HepG2 (cell line): ENCODE measurements around the gene TMEM63C. TPM values are rescaled to one million over a fixed set of nuclear protein-coding genes. Genes with fewer than 3 reads are reported as not detected.

Source experiments
- ATF7 ChIP-seq, 2 experiments: fragments of 450-650 bp in 1 of 2; sonication (generic) in 1 of 2; formaldehyde crosslinking in 1 of 2; IDR thresholded peaks; 2 replicates each; pipeline versions ENCODE4 v1.4.0 to v1.6.1; 2016 to 2020; ENCODE audit warnings: antibody characterized with exemption in 1 of 2, mild to moderate bottlenecking in 1 of 2, missing genetic modification reagents in 1 of 2
- ATM ChIP-seq: fragments of 450-650 bp; IDR thresholded peaks from 2 replicates; pipeline ENCODE4 v1.7.1; 2017; ENCODE audit warnings: mild to moderate bottlenecking, borderline replicate concordance
- CBX5 ChIP-seq: sonication (generic); formaldehyde crosslinking; IDR thresholded peaks from 2 replicates; pipeline ENCODE4 v1.4.0; 2020; ENCODE audit warnings: missing genetic modification reagents, borderline replicate concordance
- FOXM1 ChIP-seq: sonication (generic); formaldehyde crosslinking; IDR thresholded peaks from 2 replicates; pipeline ENCODE4 v1.5.0; 2020; ENCODE audit warnings: missing genetic modification reagents
- HHEX ChIP-seq: IDR thresholded peaks from 2 replicates; pipeline ENCODE4 v1.6.1; 2016; ENCODE audit warnings: control low read depth
- IKZF4 ChIP-seq: sonication (generic); formaldehyde crosslinking; IDR thresholded peaks from 2 replicates; pipeline ENCODE4 v1.5.1; 2020; ENCODE audit warnings: borderline replicate concordance, mild to moderate bottlenecking, low read depth, missing genetic modification reagents; ENCODE audit errors: not compliant biosample characterization
- IRX3 ChIP-seq: sonication (generic); formaldehyde crosslinking; IDR thresholded peaks from 2 replicates; pipeline ENCODE4 v1.8.1; 2023; ENCODE audit warnings: mild to moderate bottlenecking, low read depth, missing genetic modification reagents, borderline replicate concordance
- KAT8 ChIP-seq: IDR thresholded peaks from 2 replicates; pipeline ENCODE4 v1.6.1; 2016; ENCODE audit warnings: missing genetic modification reagents, missing compliant biosample characterization
- KLF13 ChIP-seq: sonication (generic); formaldehyde crosslinking; IDR thresholded peaks from 2 replicates; pipeline ENCODE4 v1.4.0; 2020; ENCODE audit warnings: mild to moderate bottlenecking, missing genetic modification reagents
- LCORL ChIP-seq, 2 experiments: fragments of 450-650 bp in 1 of 2; sonication (generic) in 1 of 2; formaldehyde crosslinking in 1 of 2; IDR thresholded peaks; 2 replicates each; pipeline versions ENCODE4 v1.5.0 to v1.6.1; 2017 to 2020; ENCODE audit warnings: antibody characterized with exemption in 1 of 2, missing genetic modification reagents in 1 of 2
- PCBP2 ChIP-seq: fragments of 200-400 bp; formaldehyde crosslinking; optimal IDR thresholded peaks from 2 replicates; pipeline ENCODE3; 2018; ENCODE audit warnings: low read length, low read depth; ENCODE audit not compliant: poor library complexity, severe bottlenecking
- PHF8 ChIP-seq: sonication (generic); formaldehyde crosslinking; IDR thresholded peaks from 2 replicates; pipeline ENCODE4 v1.5.0; 2020; ENCODE audit warnings: missing genetic modification reagents
- PLSCR1 ChIP-seq: sonication (generic); formaldehyde crosslinking; IDR thresholded peaks from 2 replicates; pipeline ENCODE4 v1.5.0; 2020; ENCODE audit warnings: missing genetic modification reagents, mild to moderate bottlenecking, borderline replicate concordance
- SCMH1 ChIP-seq: sonication (generic); formaldehyde crosslinking; IDR thresholded peaks from 2 replicates; pipeline ENCODE4 v1.9.0; 2021; ENCODE audit warnings: missing genetic modification reagents, mild to moderate bottlenecking, borderline replicate concordance
- SRSF9 ChIP-seq: fragments of 200-400 bp; formaldehyde crosslinking; IDR thresholded peaks from 2 replicates; pipeline ENCODE4 v1.6.1; 2018; ENCODE audit warnings: borderline replicate concordance, mild to moderate bottlenecking, low read depth, low read length; ENCODE audit not compliant: insufficient read depth, poor library complexity, severe bottlenecking
- TCF7L2 ChIP-seq: IDR thresholded peaks from 2 replicates; pipeline ENCODE4 v1.6.1; 2011; ENCODE audit warnings: mild to moderate bottlenecking, low read depth, low read length, moderate library complexity
- ZBTB2 ChIP-seq: sonication (generic); formaldehyde crosslinking; IDR thresholded peaks from 2 replicates; pipeline ENCODE4 v1.8.0; 2022; ENCODE audit warnings: low read depth, missing genetic modification reagents
- ZBTB37 ChIP-seq: sonication (generic); formaldehyde crosslinking; IDR thresholded peaks from 2 replicates; pipeline ENCODE4 v1.4.0; 2020; ENCODE audit warnings: mild to moderate bottlenecking, missing genetic modification reagents
- ZC3H13 ChIP-seq: sonication (generic); formaldehyde crosslinking; IDR thresholded peaks from 2 replicates; pipeline ENCODE4 v1.8.1; 2023; ENCODE audit warnings: mild to moderate bottlenecking, missing genetic modification reagents, moderate library complexity
- ZMYM2 ChIP-seq: sonication (generic); formaldehyde crosslinking; IDR thresholded peaks from 2 replicates; pipeline ENCODE4 v1.8.0; 2022; ENCODE audit warnings: mild to moderate bottlenecking, missing genetic modification reagents
- ZNF235 ChIP-seq: sonication (generic); formaldehyde crosslinking; IDR thresholded peaks from 2 replicates; pipeline ENCODE4 v1.8.1; 2023; ENCODE audit warnings: mild to moderate bottlenecking, missing genetic modification reagents, borderline replicate concordance
- ZNF350 ChIP-seq: sonication (generic); formaldehyde crosslinking; IDR thresholded peaks from 2 replicates; pipeline ENCODE4 v1.4.0; 2020; ENCODE audit warnings: mild to moderate bottlenecking, low read depth, missing genetic modification reagents, borderline replicate concordance
- ZNF451 ChIP-seq: sonication (generic); formaldehyde crosslinking; IDR thresholded peaks from 2 replicates; pipeline ENCODE4 v1.5.0; 2020; ENCODE audit warnings: mild to moderate bottlenecking, missing genetic modification reagents
- ZNF570 ChIP-seq: sonication (generic); formaldehyde crosslinking; IDR thresholded peaks from 2 replicates; pipeline ENCODE4 v1.4.0; 2020; ENCODE audit warnings: mild to moderate bottlenecking, missing genetic modification reagents, borderline replicate concordance
- ZNF776 ChIP-seq: sonication (generic); formaldehyde crosslinking; IDR thresholded peaks from 2 replicates; pipeline ENCODE4 v1.4.0; 2020; ENCODE audit warnings: mild to moderate bottlenecking, missing genetic modification reagents
- ZNF841 ChIP-seq: sonication (generic); formaldehyde crosslinking; IDR thresholded peaks from 2 replicates; pipeline ENCODE4 v1.8.1; 2023; ENCODE audit warnings: missing genetic modification reagents, borderline replicate concordance
- polyA plus RNA-seq, 8 experiments: library from polyadenylated mRNA; depleted of rRNA in 3 of 8; stranded (reverse) in 7 of 8; unstranded in 1 of 8; fragments of >200 nt; fragmentation: Illumina TruSeq in 4 of 8; extraction: Trizol in 4 of 8; gene quantifications; 2 replicates each; pipeline versions ENCODE4 v1.2.1 to v1.2.3, GENCODE V29; 2011 to 2016; ENCODE audit warnings: low read depth in 4 of 8, missing spikeins in 1 of 8, mixed read lengths in 1 of 8; ENCODE audit not compliant: insufficient read depth in 1 of 8
- total RNA-seq, 5 experiments: library from RNA; depleted of rRNA; stranded (reverse); fragments of >200 nt; fragmentation: Illumina TruSeq; extraction: Trizol; gene quantifications; 2 replicates each; pipeline ENCODE4 v1.2.3, GENCODE V29; 2016; ENCODE audit warnings: low read depth in 1 of 5

TMEM63C gene
- total and polyA plus RNA-seq, 2 of the 13 experiments (the other 11 are each of a cell fraction or from before 2014, with no cell fraction given): 0.17 to 0.27 TPM

- TF ChIP-seq PLSCR1 (CRISPR knock-in tag): peak; percentile 81; the same call in 1 of the 2 replicates
- no peak for TF ChIP-seq SRSF9
- TF ChIP-seq ZBTB37 (CRISPR knock-in tag): no peak
- peak; percentile 78; the same call in 1 of the 2 replicates for TF ChIP-seq CBX5
- TF ChIP-seq SCMH1: no peak
- TF ChIP-seq ZNF570 (CRISPR knock-in tag): no peak
- TF ChIP-seq KAT8 (CRISPR knock-in tag): peak; percentile 57
- no peak for TF ChIP-seq HHEX
- TF ChIP-seq ZNF776 (CRISPR knock-in tag): peak; percentile 69; the same call in 1 of the 2 replicates
- no peak for TF ChIP-seq ATM
- peak; percentile 91 for TF ChIP-seq IKZF4 (CRISPR knock-in tag)
- TF ChIP-seq PHF8 (CRISPR knock-in tag): no peak
- no peak for TF ChIP-seq KLF13 (CRISPR knock-in tag)
- TF ChIP-seq LCORL (IDR thresholded peaks at IDR 0.05): no peak
- TF ChIP-seq LCORL (CRISPR knock-in tag; IDR thresholded peaks at IDR 0.05): no peak
- no peak for TF ChIP-seq PCBP2
- TF ChIP-seq ZMYM2 (CRISPR knock-in tag): no peak
- TF ChIP-seq ZNF235 (CRISPR knock-in tag): peak; percentile 78; the same call in 1 of the 2 replicates
- no peak for TF ChIP-seq TCF7L2
- TF ChIP-seq ZNF451 (CRISPR knock-in tag): 0 out of 2 replicates have a peak, but pooled peaks have one; percentile 58
- TF ChIP-seq ZNF841 (CRISPR knock-in tag): 0 out of 2 replicates have a peak, but pooled peaks have one; percentile 40
- no peak for TF ChIP-seq ZC3H13 (CRISPR knock-in tag)
- TF ChIP-seq IRX3: peak; percentile 93
- no peak for TF ChIP-seq ZBTB2 (CRISPR knock-in tag)
- no peak for TF ChIP-seq FOXM1 (CRISPR knock-in tag)
- 0 out of 2 replicates have a peak, but pooled peaks have one; percentile 46 for TF ChIP-seq ZNF350
- no peak for TF ChIP-seq ATF7 (IDR thresholded peaks at IDR 0.05)
- no peak for TF ChIP-seq ATF7 (CRISPR knock-in tag; IDR thresholded peaks at IDR 0.05)
Measured at GRCh38 chr14:77208291-77208978, 26.8 kb downstream of the TMEM63C start (continued).
